Measurements from ENCODE around the gene STOML1.

DNA sequence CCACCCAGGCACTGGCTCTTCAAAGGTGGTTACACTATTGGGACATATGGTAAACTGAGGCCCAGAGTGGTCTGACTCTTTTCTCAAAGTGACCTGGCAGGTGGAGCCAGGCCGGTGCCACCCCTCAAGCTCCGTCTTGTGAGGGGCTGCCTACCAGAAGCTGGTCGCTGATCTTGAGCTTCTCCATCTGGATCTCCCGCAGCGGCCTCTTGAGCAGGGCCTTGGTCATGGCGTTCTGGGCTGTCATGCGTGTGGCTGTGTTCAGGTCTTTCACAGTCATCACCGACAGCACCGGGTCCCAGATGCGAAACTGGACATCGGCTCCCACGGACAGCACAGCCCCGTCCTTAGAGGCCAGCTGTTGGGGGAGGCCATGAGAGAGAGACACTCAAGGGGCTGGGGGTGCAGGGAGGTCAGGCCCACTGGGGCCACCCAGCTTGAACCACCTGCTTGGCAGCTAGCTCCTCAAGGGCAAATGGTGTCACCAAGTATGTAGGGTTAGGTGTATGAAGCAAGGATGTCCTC, 3.6 kb downstream of the STOML1 start:
- TF ChIP-seq, protein P1, sequence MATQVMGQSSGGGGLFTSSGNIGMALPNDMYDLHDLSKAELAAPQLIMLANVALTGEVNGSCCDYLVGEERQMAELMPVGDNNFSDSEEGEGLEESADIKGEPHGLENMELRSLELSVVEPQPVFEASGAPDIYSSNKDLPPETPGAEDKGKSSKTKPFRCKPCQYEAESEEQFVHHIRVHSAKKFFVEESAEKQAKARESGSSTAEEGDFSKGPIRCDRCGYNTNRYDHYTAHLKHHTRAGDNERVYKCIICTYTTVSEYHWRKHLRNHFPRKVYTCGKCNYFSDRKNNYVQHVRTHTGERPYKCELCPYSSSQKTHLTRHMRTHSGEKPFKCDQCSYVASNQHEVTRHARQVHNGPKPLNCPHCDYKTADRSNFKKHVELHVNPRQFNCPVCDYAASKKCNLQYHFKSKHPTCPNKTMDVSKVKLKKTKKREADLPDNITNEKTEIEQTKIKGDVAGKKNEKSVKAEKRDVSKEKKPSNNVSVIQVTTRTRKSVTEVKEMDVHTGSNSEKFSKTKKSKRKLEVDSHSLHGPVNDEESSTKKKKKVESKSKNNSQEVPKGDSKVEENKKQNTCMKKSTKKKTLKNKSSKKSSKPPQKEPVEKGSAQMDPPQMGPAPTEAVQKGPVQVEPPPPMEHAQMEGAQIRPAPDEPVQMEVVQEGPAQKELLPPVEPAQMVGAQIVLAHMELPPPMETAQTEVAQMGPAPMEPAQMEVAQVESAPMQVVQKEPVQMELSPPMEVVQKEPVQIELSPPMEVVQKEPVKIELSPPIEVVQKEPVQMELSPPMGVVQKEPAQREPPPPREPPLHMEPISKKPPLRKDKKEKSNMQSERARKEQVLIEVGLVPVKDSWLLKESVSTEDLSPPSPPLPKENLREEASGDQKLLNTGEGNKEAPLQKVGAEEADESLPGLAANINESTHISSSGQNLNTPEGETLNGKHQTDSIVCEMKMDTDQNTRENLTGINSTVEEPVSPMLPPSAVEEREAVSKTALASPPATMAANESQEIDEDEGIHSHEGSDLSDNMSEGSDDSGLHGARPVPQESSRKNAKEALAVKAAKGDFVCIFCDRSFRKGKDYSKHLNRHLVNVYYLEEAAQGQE (IDR thresholded peaks at IDR 0.05; ENCODE audit: borderline replicate concordance) = no peak
- TF ChIP-seq, protein P2, sequence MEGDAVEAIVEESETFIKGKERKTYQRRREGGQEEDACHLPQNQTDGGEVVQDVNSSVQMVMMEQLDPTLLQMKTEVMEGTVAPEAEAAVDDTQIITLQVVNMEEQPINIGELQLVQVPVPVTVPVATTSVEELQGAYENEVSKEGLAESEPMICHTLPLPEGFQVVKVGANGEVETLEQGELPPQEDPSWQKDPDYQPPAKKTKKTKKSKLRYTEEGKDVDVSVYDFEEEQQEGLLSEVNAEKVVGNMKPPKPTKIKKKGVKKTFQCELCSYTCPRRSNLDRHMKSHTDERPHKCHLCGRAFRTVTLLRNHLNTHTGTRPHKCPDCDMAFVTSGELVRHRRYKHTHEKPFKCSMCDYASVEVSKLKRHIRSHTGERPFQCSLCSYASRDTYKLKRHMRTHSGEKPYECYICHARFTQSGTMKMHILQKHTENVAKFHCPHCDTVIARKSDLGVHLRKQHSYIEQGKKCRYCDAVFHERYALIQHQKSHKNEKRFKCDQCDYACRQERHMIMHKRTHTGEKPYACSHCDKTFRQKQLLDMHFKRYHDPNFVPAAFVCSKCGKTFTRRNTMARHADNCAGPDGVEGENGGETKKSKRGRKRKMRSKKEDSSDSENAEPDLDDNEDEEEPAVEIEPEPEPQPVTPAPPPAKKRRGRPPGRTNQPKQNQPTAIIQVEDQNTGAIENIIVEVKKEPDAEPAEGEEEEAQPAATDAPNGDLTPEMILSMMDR (IDR thresholded peaks at IDR 0.05; ENCODE audit: poor library complexity, severe bottlenecking) = no peak
- TF ChIP-seq RAD21 (conservative IDR thresholded peaks at IDR 0.05) (no peak), SMC3 (conservative IDR thresholded peaks at IDR 0.05; ENCODE audit: poor library complexity) (no peak), POLR2AphosphoS5 (IDR thresholded peaks at IDR 0.05) (no peak)

Measured in neural cell (in vitro differentiated cells).